WTC11 (cell line): Measurements from ENCODE around the gene NT5DC4. TPM values are rescaled to one million over a fixed set of nuclear protein-coding genes. Genes with fewer than 3 reads are reported as not detected.

ENCODE experiments used
- ATAC-seq: fragments of 200-7000 bp; cut with Tn5 transposase; 2 replicates; pipeline ENCODE4 v1.10.0; 2021; ENCODE audit warnings: mild to moderate bottlenecking, moderate library complexity
- CTCF ChIA-PET: fragments of 300-600 bp; sonication (Branson Sonifier 250); formaldehyde crosslinking; loops from one replicate; lab custom pipeline; 2021; ENCODE audit warnings: antibody characterized with exemption; lab: Charles Lee
- POLR2A ChIA-PET: fragments of 350-600 bp; sonication (Branson Sonifier 250); formaldehyde crosslinking; loops from one replicate; lab custom pipeline; 2021; ENCODE audit warnings: antibody characterized with exemption; lab: Charles Lee
- DNase-seq: peaks from one replicate; pipeline ENCODE4 v3.0.0; 2021; ENCODE audit warnings: low spot score
- H3K27ac Mint-ChIP-seq: 2 replicates; pipeline ENCODE4 v1.8.0; 2021; ENCODE audit warnings: mixed read lengths
- H3K27me3 Mint-ChIP-seq: 2 replicates; pipeline ENCODE4 v1.8.0; 2021; ENCODE audit warnings: low read depth, mild to moderate bottlenecking, moderate library complexity, mixed read lengths
- H3K36me3 Mint-ChIP-seq: 2 replicates; pipeline ENCODE4 v1.8.0; 2021; ENCODE audit warnings: mixed read lengths
- H3K4me1 Mint-ChIP-seq: 2 replicates; pipeline ENCODE4 v1.8.0; 2022; ENCODE audit warnings: mixed read lengths
- H3K4me3 Mint-ChIP-seq: 2 replicates; pipeline ENCODE4 v1.8.0; 2021; ENCODE audit warnings: mild to moderate bottlenecking, moderate library complexity, mixed read lengths
- H3K9me3 Mint-ChIP-seq: 2 replicates; pipeline ENCODE4 v1.8.0; 2021; ENCODE audit warnings: mixed read lengths
- ATF1 ChIP-seq: sonication (generic); formaldehyde crosslinking; IDR thresholded peaks from 2 replicates; pipeline ENCODE4 v1.8.1; 2023; ENCODE audit warnings: mild to moderate bottlenecking, moderate library complexity, missing genetic modification reagents
- ATF3 ChIP-seq: sonication (generic); formaldehyde crosslinking; conservative IDR thresholded peaks from 2 replicates; pipeline ENCODE4 v1.8.1; 2022; ENCODE audit warnings: mild to moderate bottlenecking, missing genetic modification reagents
- CREB1 ChIP-seq: sonication (generic); formaldehyde crosslinking; IDR thresholded peaks from 2 replicates; pipeline ENCODE4 v1.8.0; 2023; ENCODE audit warnings: mild to moderate bottlenecking, missing genetic modification reagents
- EMX1 ChIP-seq: fragments of 250-450 bp; sonication (Bioruptor Pico); IDR thresholded peaks from 2 replicates; pipeline ENCODE4 v1.8.0; 2021; ENCODE audit warnings: mild to moderate bottlenecking
- FOXP1 ChIP-seq: sonication (generic); formaldehyde crosslinking; IDR thresholded peaks from 2 replicates; pipeline ENCODE4 v1.8.0; 2022; ENCODE audit warnings: missing genetic modification reagents, mild to moderate bottlenecking, moderate library complexity, borderline replicate concordance
- HMGA2 ChIP-seq: fragments of 250-450 bp; sonication (Bioruptor Pico); IDR thresholded peaks from 2 replicates; pipeline ENCODE4 v1.4.0; 2021; ENCODE audit warnings: mild to moderate bottlenecking, moderate library complexity
- HMGXB4 ChIP-seq: sonication (generic); formaldehyde crosslinking; IDR thresholded peaks from 2 replicates; pipeline ENCODE4 v1.8.1; 2023; ENCODE audit warnings: mild to moderate bottlenecking, moderate library complexity, missing genetic modification reagents
- IRF2 ChIP-seq: sonication (generic); formaldehyde crosslinking; IDR thresholded peaks from 2 replicates; pipeline ENCODE4 v1.8.0; 2022; ENCODE audit warnings: low read depth, missing genetic modification reagents, borderline replicate concordance
- JUN ChIP-seq: sonication (generic); formaldehyde crosslinking; IDR thresholded peaks from 2 replicates; pipeline ENCODE4 v1.8.0; 2023; ENCODE audit warnings: mild to moderate bottlenecking, missing genetic modification reagents
- MLX ChIP-seq: sonication (generic); formaldehyde crosslinking; IDR thresholded peaks from 2 replicates; pipeline ENCODE4 v1.8.1; 2023; ENCODE audit warnings: mild to moderate bottlenecking, missing genetic modification reagents, moderate library complexity
- MXD4 ChIP-seq: fragments of 250-450 bp; sonication (Bioruptor Pico); IDR thresholded peaks from 2 replicates; pipeline ENCODE4 v1.8.0; 2021; ENCODE audit warnings: mild to moderate bottlenecking, moderate library complexity, borderline replicate concordance
- NFE2L1 ChIP-seq: sonication (generic); formaldehyde crosslinking; IDR thresholded peaks from 2 replicates; pipeline ENCODE4 v1.8.1; 2023; ENCODE audit warnings: missing genetic modification reagents
- PREB ChIP-seq: sonication (generic); formaldehyde crosslinking; IDR thresholded peaks from 2 replicates; pipeline ENCODE4 v1.8.1; 2022; ENCODE audit warnings: mild to moderate bottlenecking, missing genetic modification reagents, moderate library complexity, borderline replicate concordance
- SOX15 ChIP-seq: fragments of 250-450 bp; sonication (Bioruptor Pico); IDR thresholded peaks from 2 replicates; pipeline ENCODE4 v1.9.0; 2021; ENCODE audit warnings: mild to moderate bottlenecking
- TCF7 ChIP-seq: sonication (generic); formaldehyde crosslinking; IDR thresholded peaks from 2 replicates; pipeline ENCODE4 v1.8.0; 2022; ENCODE audit warnings: mild to moderate bottlenecking, low read depth, missing genetic modification reagents, moderate library complexity
- TP53 ChIP-seq: sonication (generic); formaldehyde crosslinking; IDR thresholded peaks from 2 replicates; pipeline ENCODE4 v1.8.1; 2023; ENCODE audit warnings: mild to moderate bottlenecking, missing genetic modification reagents
- ZMAT4 ChIP-seq: fragments of 250-450 bp; sonication (Bioruptor Pico); IDR thresholded peaks from 2 replicates; pipeline ENCODE4 v1.9.0; 2021; ENCODE audit warnings: mild to moderate bottlenecking
- ZNF121 ChIP-seq: sonication (generic); formaldehyde crosslinking; IDR thresholded peaks from 2 replicates; pipeline ENCODE4 v1.8.0; 2023; ENCODE audit warnings: missing genetic modification reagents
- ZNF138 ChIP-seq: sonication (generic); formaldehyde crosslinking; conservative IDR thresholded peaks from 2 replicates; pipeline ENCODE4 v1.8.1; 2022; ENCODE audit warnings: mild to moderate bottlenecking, moderate library complexity, missing genetic modification reagents
- ZNF263 ChIP-seq: sonication (generic); formaldehyde crosslinking; IDR thresholded peaks from 2 replicates; pipeline ENCODE4 v1.8.1; 2022; ENCODE audit warnings: low read depth, mild to moderate bottlenecking, moderate library complexity, missing genetic modification reagents
- ZNF281 ChIP-seq: sonication (generic); formaldehyde crosslinking; IDR thresholded peaks from 2 replicates; pipeline ENCODE4 v1.8.0; 2023; ENCODE audit warnings: mild to moderate bottlenecking, missing genetic modification reagents
- ZNF512 ChIP-seq: sonication (generic); formaldehyde crosslinking; IDR thresholded peaks from 2 replicates; pipeline ENCODE4 v1.8.1; 2022; ENCODE audit warnings: missing genetic modification reagents, borderline replicate concordance
- total RNA-seq: library from RNA; stranded (reverse); gene quantifications from 3 replicates; pipeline ENCODE4 v1.2.3, GENCODE V29; 2021

NT5DC4 gene
- total RNA-seq, 1 experiment from 2014 or later = not detected

GRCh38 chr2:112699984-112700667, 20.7 kb upstream of the NT5DC4 start:
- ChIA-PET CTCF (interaction anchor here (1.0 to 1.3 kb wide), 3 partner anchors 9 to 241 kb away, joined by 3 to 4 read pairs (median 3); no protein-coding TSS in a partner anchor), POLR2A (no interaction called here)
- H3K4me1 Mint-ChIP-seq = no peaks in the 10 kb centered on the region
- no peaks in the 10 kb centered on the region for H3K9me3 Mint-ChIP-seq
- H3K4me3 Mint-ChIP-seq = no peak overlapping the region
- ATAC-seq = no peak
- H3K27ac Mint-ChIP-seq = no peak overlapping the region
- H3K36me3 Mint-ChIP-seq = no peaks in the 10 kb centered on the region
- no peak for DNase-seq
- TF ChIP-seq ZNF138 (no peak), EMX1 (CRISPR knock-in tag) (no peak), TCF7 (CRISPR knock-in tag) (no peak), IRF2 (CRISPR knock-in tag) (no peak), SOX15 (CRISPR knock-in tag) (no peak), MLX (CRISPR knock-in tag) (no peak), ATF3 (no peak), JUN (CRISPR knock-in tag) (no peak), ATF1 (CRISPR knock-in tag) (no peak), NFE2L1 (CRISPR knock-in tag) (no peak), TP53 (no peak)
- peaks cover 6% of the 10 kb centered on the region; the same call in 1 of the 2 replicates for H3K27me3 Mint-ChIP-seq

GRCh38 chr2:112701052-112701451, 19.8 kb upstream of the NT5DC4 start:
- H3K9me3 Mint-ChIP-seq = no peaks in the 10 kb centered on the region
- no peak for DNase-seq

More at GRCh38 chr2:112701052-112701451, 19.8 kb upstream of the NT5DC4 start:
- Mint-ChIP-seq H3K27ac (no peak overlapping the region), H3K4me3 (no peak overlapping the region), H3K36me3 (no peaks in the 10 kb centered on the region), H3K27me3 (peaks cover 6% of the 10 kb centered on the region; the same call in 1 of the 2 replicates), H3K4me1 (no peaks in the 10 kb centered on the region)
- ChIA-PET CTCF (interaction anchor here (1.0 to 1.3 kb wide), 2 partner anchors 10 to 241 kb away, joined by 3 to 4 read pairs; no protein-coding TSS in a partner anchor), POLR2A (no interaction called here)
- TF ChIP-seq MXD4 (no peak), NFE2L1 (CRISPR knock-in tag) (no peak), HMGA2 (no peak), PREB (CRISPR knock-in tag) (no peak), ZNF512 (CRISPR knock-in tag) (no peak), CREB1 (CRISPR knock-in tag) (no peak), FOXP1 (CRISPR knock-in tag) (no peak), ZNF263 (no peak), ZMAT4 (CRISPR knock-in tag) (no peak), HMGXB4 (CRISPR knock-in tag) (no peak), ZNF281 (CRISPR knock-in tag) (no peak), ZNF121 (CRISPR knock-in tag) (no peak)
- no peak for ATAC-seq
